GM18520 (cell line): Measurements from ENCODE around the gene GALNS.
"Not testable (repeated sequence)": the region's sequence is repeated elsewhere in the genome, so short reads cannot be mapped to it uniquely, and the experiment has no call there.

Experiments used
- ATAC-seq: cut with Tn5 transposase; IDR thresholded peaks from one replicate; pipeline ENCODE4 v1.9.1; 2021; ENCODE audit not compliant: unreplicated experiment

Gene GALNS, protein sequence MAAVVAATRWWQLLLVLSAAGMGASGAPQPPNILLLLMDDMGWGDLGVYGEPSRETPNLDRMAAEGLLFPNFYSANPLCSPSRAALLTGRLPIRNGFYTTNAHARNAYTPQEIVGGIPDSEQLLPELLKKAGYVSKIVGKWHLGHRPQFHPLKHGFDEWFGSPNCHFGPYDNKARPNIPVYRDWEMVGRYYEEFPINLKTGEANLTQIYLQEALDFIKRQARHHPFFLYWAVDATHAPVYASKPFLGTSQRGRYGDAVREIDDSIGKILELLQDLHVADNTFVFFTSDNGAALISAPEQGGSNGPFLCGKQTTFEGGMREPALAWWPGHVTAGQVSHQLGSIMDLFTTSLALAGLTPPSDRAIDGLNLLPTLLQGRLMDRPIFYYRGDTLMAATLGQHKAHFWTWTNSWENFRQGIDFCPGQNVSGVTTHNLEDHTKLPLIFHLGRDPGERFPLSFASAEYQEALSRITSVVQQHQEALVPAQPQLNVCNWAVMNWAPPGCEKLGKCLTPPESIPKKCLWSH

DNA sequence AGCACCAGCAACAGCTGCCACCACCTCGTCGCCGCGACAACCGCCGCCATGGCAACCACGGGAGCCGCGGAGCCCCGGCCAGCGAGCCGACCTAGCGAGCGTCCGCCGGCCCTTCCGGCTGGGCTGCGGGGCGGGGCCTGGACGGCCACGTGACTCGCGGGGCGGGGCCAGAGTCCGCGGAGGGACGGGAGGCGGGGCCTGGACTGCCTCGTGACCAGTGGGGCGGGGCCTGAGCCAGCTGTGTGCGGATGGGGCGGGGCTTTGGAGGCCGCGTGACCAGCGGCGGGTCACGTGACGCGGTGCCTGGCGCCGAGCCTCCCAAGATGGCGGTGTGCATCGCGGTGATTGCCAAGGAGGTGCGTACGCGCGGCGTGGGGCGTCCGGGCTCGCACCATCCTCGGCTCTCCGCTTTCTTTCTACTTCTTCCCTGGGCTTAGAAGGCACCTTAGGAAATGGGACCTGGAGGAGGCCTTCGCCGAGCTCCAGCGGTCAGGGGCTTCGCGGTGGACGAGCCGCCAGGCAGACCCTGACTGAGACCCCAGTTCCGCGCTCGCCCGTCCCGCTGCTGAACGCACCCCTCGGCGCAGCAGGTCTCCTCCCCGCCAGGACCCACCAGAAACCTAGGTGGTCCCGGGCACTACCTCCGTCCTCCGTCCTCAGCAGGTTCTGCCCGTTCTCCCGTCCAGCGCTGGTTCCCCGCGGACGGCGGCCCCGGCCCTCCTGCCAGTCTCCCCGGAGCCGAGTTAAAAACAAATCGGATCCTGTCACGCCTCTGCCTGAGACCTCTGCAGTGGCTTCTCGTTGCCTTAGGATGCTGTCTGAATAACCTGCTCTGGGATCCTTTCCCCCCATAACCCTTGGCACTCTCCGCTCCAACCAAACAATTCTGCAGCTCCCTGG lies at the start of gene GALNS, which contains the start of gene TRAPPC2L:
TSS of gene GALNS (minus strand) at position 120 of the 900 bp plus-strand sequence. CDS start at position 50, 70 bp downstream.
TSS of gene TRAPPC2L (plus strand) at position 300 of the 900 bp plus-strand sequence. CDS start at position 324, 24 bp downstream.
- ATAC-seq: peak; percentile 71

DNA sequence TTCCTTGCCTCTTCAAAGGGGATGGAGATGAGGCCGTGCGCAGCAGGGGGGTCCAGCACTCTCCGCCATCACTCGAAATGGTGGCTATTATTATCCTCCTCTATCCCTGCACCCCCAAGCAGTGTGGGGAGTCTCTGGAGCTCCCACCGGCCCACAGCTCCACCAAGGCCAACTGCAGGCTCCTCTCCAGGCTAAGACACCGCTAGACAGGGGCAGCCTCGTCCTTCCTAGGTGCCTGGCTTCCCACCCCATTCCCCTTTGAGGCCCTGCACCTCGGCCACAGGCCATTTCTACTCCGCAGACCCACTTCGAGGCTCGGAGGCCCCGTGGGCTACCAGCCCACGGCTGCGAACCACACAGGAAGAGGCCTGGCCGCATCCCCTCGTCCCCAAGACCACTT lies 49.3 kb upstream of the GALNS start:
- ATAC-seq: no peak

DNA sequence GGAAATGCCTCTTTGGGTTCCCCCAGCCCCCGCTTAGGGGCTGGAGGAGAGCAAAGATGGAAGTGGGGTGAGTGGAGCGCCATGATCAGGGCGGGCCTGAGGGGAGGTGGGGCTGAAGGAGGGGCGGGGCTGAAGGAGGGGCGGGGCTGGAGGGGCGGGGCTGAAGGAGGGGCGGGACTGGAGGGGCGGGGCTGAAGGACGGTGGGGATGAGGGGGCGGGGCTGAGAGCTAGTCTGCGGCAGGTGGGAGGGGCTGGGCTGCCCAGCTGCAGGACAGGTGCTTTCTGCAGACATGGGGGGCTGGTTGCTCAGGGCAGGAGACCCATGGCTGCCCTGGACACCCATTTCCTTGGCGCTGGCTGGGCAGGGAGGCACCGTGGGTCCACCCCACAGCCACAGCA lies 48.8 kb upstream of the GALNS start:
- no peak for ATAC-seq

DNA sequence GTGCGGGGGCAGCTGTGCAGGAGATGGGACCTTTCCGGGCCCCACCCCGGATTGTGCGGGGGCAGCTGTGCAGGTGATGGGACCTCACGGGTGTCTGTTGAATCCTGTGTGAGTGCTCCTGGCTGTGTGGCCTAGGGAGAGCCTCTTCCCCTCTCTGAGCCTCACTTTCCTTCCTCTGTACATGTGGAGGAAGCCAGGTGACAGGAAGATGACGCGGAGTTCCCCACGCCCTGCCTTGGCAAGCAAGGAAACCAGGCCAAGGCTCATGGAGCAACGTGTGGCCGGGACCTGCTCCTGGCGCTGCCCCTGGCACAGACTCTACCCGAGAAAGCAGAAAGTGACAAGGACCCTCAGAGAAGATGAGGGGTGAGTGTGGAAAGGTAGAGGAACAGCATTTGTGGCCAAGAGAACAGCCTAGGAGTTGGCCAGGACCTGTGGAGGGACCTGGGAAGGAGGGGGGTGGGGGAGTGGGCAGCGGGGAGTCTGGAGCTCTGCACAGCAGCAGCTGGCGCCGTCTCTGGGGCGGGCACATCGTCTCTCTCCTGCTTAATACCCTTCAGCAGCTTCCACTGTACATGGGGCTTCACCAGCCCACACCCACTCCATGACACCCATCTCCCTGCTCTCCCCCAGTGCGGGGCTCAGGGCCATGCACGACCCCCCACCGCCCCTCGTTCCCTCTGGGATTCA lies 48.1 kb upstream of the GALNS start:
- ATAC-seq: no peak

DNA sequence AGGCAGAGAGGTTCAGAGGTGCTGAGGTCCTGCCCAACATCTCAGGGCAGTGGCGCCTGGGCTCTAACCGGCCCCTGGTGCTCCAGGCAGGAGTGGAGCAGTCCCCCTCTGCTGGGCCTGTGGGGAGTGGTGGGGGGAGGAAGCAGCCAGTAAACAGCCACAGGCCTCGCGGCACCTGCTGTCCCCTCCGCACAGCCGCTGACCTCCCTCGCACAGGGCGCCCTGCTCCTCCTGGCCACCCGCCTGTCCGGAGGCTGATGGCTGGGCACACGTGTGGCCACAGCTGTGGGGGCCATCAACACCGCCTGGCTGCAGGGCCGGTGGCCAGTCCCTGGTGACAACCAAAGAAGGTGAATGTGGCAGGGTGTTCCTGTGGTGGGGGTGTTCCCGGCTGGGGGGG lies 46.5 kb upstream of the GALNS start:
- no peak for ATAC-seq

DNA sequence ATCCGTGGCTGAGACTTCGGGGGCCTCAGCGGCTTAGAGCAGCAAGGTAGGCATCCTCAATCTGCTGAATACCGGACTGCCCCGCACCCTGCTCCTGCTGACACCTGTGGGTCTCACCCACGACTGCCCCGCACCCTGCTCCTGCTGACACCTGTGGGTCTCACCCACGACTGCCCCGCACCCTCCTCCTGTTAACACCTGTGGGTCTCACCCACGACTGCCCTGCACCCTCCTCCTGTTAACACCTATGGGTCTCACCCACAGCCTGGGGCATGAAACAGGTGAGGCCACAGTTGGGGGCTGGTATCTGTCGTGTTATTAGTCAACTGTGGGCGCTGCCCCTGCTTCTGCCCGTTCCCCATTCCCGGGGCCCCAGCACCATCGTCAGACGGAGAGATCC lies 46.0 kb upstream of the GALNS start:
- no peak for ATAC-seq

DNA sequence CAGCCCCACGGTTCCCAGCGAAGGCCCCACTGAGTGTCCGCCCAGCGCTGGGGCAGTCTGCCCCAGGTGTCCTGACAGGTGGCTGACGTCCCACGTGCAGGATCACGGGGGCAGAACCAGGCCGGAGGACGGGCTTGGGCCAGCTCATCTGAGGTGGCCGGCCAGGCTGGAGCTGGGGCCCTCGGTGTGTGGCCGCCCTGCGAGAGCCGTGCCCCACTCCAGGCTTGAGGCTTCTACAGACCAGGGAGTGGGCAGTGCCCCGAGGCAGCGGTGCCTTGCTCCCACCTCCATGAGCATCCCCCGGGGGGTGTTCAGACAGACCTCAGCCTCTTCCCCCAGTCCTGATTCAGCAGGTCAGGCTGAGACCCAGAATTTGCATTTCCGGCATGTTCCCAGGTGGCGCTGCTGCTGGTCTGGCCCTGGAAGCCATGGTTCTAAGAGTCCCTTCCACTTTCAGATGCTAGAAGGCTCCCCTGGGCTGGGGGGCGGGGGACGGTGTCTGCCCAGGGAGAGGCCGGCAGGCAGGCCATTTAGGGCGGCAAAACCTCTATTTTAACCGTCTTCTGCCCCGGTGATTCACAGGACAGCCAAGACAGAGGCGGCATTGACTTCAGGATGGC lies 45.1 kb upstream of the GALNS start:
- ATAC-seq: no peak

DNA sequence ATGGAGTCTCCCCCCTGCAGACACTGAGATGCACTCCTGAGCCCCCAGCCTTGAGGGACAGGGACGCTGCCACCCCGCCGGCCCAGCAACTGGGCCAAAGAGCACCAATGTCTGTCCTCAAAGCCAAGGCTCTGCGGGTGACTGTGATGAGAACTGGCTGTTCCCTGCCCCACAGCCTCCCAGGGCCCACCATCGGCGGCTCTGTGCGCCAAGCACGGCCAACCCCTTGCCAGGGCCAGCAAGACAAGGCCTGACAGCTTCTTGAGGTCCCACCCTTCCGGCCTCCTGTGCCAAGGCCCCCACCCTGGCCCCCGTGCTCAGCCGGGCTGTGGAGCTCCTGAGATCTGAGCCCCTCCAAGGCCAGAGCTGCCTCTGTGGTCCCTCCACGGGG lies 43.9 kb upstream of the GALNS start:
- ATAC-seq: no peak

DNA sequence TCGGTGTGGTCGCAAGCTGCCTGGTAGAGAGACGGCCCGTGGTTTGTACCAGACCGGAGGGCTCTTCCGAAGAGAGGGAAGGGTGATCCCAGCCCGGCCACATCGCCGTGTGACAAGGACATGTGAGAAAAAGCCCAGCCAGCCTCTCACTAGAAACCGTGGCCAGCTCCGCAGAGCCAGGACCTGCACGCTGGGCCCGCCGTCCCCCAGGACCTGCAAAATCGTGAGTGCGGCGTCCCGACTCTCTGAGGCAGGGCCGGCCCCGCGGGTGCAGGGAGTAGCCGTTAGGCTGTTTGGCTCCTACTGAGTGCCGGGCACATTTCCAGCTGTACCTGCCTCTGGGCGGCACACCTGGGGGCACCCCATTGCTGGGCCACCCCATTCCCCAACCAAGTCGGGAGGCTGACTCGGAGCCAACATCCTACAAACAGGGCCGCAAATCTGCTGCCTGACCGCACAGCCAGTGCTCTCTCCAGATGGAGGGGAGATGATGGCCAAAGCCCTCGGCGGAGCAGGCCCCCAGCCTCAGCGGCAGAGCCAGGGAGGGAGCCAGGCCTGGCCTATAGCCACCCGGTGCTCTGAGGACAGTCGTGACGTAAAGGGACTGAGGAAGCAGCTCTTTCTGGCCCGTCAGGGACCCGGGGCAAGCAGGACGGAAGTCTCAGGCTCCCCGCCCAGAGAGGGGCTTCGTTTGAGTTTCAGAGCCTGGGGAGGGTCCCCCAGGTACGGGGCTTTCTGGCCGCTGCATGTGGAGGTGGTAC lies 43.3 kb upstream of the GALNS start:
- no peak for ATAC-seq

DNA sequence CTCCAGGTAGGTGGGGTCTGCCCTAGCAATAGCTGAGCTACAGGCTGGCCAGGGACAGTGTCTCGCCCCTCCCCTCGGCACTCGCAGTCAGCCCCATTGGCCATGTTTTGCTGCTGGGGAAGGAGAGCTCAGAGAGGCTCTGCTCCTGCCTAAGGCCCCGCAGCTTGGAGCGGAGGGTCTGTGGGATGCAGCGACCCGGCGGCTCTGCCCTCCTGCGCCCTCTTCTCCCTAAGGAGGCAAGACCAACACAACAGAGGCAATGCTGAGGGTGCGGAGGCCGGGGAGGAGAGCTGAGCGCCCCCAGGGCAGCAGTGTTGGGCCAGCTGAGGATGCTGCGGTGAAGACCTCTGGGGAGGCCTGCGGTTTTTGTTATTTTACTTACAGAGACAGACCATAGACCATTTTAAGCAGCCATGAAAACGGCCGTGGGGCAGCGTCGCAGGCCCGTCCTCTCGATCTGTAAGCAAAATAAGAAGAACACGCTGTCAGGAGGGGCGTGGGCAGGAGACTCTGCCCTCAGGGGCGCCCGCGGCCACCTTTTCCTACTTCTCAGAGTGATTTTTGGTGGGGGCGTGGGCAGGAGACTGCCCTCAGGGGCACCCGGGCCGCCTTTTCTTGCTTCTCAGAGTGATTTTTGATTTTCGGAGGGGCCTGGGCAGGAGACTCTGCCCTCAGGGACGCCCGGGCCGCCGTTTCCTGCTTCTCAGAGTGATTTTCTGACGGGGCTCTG lies 41.1 kb upstream of the GALNS start:
- no peak for ATAC-seq

DNA sequence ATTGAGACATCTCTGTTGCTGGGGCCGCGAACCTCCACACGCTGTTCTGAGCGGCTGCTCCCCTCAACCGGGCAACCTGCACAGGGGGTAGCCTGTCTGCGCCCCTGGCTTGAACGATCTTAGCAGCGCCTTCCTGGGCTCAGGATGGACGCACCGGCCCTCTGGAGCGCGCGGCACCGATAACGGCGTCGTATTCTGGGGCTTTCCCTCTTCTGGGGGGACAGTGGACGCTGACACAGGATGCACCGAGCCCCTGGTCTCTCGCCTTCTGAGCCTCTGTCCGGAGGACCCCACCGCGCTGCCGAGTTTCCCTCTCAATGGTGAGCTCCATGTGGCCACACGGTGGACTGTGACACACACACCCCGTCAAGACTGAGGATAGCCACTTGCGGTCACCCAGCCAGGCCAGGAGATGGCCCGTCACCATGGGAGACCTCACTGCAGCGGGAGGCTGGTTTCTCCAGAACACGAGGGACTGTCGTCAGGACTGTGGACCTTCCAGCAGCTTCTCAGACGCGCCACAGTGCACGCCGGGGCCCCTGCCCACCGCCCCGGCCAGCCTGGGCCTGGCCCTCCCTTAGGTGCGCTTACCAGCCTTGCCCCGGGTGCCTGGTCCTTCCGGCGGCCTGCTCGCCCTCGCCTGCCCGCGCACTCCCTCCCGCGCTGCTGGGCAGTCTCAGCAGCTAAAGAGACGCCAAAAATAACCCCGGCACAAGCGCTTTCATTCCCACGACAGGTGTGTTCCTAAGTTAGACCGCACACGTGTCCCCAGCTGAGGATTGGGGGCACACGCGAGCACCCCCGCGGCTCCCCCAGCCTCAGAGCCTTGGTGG lies 39.7 kb upstream of the GALNS start:
- no peak for ATAC-seq

DNA sequence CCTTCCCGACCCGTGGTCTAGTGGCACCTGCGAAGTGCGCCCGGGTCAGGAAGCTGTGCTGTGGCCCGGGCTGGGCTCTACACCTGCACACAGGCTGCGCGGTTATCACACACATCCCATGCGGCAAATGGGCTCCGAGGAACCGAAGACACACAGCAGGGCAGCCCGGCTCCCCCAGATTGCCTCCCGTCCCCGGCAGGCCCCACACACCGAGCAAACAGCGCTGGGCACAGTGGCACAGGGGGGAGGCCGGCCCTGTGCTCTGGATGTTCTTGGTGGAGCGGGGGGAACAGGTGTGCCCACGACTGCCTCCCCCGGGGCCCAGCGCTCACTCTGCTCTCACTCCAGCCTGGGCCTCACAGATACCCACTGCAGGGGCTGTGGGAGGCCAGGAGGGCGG lies 38.6 kb upstream of the GALNS start:
- no peak for ATAC-seq

DNA sequence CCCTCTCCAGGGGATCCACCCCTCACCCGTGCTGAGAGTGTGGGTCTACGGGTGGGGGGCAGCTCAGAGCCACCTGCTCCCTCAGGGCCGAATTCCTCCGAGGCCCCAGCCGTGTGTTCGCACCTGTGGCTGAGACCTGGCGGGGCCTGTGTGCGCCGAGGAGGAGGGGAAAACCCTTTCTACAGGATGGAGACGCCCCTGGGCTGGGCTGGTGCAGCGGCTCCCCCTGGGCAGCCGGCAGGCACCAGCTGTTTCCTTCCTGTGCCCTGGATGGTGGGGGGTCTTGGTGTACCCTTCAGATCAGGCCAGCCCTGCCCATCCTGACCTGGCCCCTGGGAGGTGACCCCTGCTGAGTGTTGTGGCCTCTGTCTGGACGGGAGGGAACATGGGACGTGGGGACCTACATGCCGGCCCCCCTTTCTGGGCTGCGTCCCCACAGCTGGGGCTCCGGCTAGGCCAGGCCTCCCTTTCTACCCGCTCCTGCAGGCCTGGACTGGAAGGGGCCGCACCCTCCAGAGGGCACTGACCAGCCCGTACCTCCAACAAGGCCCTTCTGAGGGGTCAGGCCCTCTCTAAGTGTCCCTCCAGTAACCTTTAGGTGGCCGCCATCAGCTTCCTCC lies 38.0 kb upstream of the GALNS start:
- no peak for ATAC-seq

DNA sequence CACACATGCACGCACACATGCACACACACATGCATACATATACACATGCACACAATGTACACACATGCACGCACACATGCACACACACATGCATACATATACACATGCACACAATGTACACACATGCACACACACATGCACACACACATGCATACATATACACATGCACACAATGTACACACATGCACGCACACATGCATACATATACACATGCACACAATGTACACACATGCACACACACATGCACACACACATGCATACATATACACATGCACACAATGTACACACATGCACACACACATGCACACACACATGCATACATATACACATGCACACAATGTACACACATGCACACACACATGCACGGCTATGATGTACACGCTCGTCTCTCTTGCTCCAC lies 37.5 kb upstream of the GALNS start:
- ATAC-seq: not testable (repeated sequence)

DNA sequence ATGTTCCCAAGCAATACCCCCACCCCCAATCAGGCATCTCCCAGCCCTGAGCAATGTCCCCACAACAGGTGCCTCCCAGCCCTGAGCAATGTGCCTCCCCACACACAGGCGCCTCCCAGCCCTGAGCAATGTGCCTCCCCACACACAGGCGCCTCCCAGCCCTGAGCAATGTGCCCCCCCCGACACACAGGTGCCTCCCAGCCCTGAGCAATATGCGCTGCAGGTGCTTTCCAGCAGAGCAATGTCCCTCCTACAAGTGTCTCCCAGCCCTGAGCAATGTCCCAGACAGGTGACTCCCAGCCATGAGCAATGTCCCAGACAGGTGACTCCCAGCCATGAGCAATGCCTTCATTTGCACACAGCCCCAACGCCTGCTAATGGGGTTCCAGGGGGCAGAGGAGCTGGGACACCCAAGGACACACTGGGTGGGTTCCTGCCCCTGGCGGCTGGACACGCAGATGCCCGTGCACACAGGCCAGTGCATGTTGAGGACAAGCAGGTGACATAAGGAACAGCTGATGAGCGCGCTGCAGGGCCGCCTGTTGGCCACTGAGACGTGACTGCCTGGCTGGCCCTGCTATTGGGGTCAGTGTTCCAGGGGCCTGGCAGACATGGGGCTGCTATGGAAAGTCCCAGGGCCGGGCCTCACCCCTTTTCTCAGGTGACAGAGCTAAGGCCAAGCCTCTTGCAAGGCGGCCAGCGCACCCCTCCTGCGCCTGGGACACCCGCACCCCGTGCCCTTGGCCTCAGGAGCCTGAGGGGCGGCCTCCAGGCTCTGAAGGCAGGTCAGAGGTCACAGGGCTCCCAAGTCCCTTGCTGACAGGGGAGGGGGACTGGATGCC lies 36.6 kb upstream of the GALNS start:
- no peak for ATAC-seq

DNA sequence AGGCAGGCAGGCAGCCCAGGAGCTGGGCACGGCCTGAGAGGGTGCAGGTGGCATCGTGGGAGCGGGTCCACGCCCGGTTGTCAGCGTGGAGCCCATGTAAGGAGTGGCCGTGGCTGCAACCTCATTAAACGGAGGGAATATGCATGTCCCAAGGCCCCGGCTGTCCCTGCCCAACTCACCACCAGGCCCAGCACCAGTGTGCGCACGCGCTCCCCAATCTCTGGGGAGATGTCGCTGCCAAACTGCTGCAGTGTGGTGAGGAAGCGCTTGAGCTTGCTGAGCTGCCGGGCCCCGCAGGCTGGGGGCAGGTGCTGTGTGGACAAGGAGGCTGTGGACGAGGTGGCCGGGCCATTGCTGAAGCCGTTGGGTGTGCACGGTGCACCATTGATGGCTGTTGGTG lies 35.3 kb upstream of the GALNS start:
- ATAC-seq: no peak

DNA sequence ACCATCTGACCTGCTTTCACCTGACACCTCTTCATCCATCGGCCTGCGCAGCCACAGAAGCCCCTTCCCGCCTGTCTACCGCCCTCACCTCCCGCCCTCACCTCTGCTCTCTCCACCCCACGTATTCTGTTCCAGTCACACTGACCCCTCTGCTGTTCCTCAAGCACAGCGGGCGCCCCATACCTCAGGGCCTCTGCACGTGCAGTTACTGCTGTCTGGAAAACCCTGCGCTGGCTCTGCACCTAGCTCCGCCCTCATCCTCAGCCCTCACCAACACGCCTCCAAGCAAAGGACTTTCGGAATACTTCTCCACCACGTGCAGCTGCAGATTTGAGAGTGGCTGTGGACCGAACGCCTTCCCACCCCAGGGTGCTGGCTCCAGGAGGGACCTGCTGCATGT lies 34.3 kb upstream of the GALNS start:
- ATAC-seq: no peak
